Right lobe of liver (tissue), 4 donors: ENCODE data around the gene GAB1.

Source experiments
- POLR2A ChIP-seq: fragments of 450-650 bp; IDR thresholded peaks from one replicate; pipeline ENCODE4 v1.6.1; 2017; ENCODE audit warnings: antibody characterized with exemption, mild to moderate bottlenecking
- TF ChIP-seq, protein P1 (sequence below), 4 donors: fragments of 200-600 bp in 3 of 4; fragments of 450-650 bp in 1 of 4; IDR thresholded peaks; one replicate each; pipeline versions ENCODE4 v1.5.1 to v1.8.0; 2016 to 2022; ENCODE audit warnings: antibody characterized with exemption in 4 of 4, mild to moderate bottlenecking in 2 of 4
- donor health status: DM: no; HTN: no; CAD: no.
- donor health status: DM: no; HTN: no; CAD: no.
- donor health status: DM: no; HTN: yes; CAD: no.

DNA sequence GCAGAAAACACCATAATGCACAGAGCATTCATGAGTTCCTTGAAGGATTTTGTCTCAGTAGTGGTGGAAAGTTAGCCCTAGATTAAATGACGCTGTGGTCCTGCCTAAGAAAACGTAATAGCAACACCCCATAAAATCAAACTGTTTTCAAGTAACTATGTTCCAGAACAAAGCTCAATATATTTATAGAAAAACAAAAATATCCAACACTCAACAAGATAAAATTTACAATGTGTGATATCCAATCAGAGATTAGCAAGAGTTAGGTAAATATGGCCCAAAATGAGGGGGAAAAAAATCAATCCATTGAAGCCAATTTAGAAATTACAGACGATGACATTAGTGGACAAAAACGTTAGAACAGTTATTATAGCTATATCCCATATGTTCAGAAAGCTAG, 9.9 kb upstream of the GAB1 start:
- no peak for TF ChIP-seq POLR2A
- TF ChIP-seq, protein P1, sequence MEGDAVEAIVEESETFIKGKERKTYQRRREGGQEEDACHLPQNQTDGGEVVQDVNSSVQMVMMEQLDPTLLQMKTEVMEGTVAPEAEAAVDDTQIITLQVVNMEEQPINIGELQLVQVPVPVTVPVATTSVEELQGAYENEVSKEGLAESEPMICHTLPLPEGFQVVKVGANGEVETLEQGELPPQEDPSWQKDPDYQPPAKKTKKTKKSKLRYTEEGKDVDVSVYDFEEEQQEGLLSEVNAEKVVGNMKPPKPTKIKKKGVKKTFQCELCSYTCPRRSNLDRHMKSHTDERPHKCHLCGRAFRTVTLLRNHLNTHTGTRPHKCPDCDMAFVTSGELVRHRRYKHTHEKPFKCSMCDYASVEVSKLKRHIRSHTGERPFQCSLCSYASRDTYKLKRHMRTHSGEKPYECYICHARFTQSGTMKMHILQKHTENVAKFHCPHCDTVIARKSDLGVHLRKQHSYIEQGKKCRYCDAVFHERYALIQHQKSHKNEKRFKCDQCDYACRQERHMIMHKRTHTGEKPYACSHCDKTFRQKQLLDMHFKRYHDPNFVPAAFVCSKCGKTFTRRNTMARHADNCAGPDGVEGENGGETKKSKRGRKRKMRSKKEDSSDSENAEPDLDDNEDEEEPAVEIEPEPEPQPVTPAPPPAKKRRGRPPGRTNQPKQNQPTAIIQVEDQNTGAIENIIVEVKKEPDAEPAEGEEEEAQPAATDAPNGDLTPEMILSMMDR (IDR thresholded peaks at IDR 0.05), result no peak
